Breast epithelium (tissue), 3 donors: ENCODE results near the gene CAPN9.

ENCODE experiments used
- CTCF ChIP-seq, 3 donors: fragments of 450-650 bp; IDR thresholded peaks; one replicate each; pipeline ENCODE4 v1.5.1; 2016 to 2017; ENCODE audit warnings: antibody characterized with exemption in 3 of 3, mild to moderate bottlenecking in 3 of 3, moderate library complexity in 3 of 3
- POLR2A ChIP-seq: fragments of 450-650 bp; IDR thresholded peaks from one replicate; pipeline ENCODE4 v1.6.1; 2016; ENCODE audit warnings: antibody characterized with exemption, mild to moderate bottlenecking, moderate library complexity
- POLR2AphosphoS5 ChIP-seq, 3 donors: sonication (generic); formaldehyde crosslinking; IDR thresholded peaks; one replicate each; pipeline ENCODE4 v1.6.1; 2017; ENCODE audit warnings: antibody characterized with exemption in 3 of 3

DNA sequence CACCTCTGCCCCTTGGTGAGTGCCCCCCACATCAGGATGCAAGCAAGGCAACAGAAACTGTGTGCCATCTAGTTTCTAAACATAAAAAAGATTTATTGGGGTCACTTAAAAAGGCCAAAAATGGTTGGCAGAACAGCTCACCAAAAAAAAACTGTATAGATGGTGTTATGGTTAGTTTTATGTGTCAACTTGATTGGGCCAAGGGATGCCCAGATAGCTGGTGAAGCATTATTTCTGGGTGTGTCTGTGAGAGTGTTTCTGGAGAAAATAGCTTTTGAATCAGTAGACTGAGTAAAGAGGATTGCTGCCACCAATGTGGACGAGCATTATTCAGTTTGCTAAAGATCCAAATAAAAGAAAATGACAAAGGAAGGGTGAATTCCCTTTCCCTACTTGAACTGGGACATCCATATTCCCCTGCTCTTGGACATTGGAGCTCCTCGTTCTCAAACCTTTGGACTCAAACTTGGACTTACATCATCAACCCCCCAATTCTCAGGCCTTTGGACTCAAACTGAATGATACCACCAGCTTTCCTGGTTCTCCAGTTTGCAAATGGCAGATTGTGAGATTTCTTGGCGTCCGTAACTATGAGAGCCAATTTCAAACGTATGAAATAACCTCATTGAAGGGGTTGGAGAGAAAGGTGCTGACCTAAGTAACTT, 16.9 kb downstream of the CAPN9 start:
- TF ChIP-seq POLR2AphosphoS5 (IDR thresholded peaks at IDR 0.05) (no peak), CTCF (IDR thresholded peaks at IDR 0.05) (no peak), POLR2A (no peak)
